GM19324 (cell line): ENCODE data around the gene POLE3.
"Not testable (repeated sequence)": the region's sequence is repeated elsewhere in the genome, so short reads cannot be mapped to it uniquely, and the experiment has no call there.

Experiments
- ATAC-seq: cut with Tn5 transposase; IDR thresholded peaks from one replicate; pipeline ENCODE4 v1.9.1; 2021; ENCODE audit warnings: mild to moderate bottlenecking, moderate library complexity; ENCODE audit not compliant: unreplicated experiment, low FRiP score

Gene POLE3

DNA sequence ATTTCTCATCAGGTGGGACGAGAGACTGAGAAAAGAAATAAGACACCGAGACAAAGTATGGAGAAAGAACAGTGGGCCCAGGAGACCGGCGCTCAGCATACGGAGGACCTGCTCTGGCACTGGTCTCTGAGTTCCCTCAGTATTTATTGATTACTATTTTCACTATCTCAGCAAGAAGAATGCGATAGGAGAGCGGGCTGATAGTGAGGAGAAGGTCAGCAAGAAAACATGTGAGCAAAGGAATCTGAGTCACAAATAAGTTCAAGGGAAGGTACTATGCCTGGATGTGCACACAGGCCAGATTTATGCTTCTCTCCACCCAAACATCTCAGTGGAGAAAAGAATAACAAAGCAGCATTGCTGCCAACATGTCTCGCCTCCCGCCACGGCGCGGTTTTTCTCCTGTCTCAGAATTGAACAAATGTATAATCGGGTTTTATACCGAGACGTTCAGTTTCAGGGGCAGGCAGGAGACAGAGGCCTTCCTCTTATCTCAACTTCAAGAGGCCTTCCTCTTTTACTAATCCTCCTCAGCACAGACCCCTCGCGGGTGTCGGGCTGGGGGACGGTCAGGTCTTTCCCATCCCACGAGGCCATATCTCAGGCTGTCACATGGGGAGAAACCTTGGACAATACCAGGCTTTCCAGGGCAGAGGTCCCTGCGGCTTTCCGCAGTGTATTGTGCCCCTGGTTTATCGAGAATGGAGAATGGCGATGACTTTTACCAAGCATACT is 31.2 kb downstream of the POLE3 start:
- ATAC-seq = not testable (repeated sequence)

DNA sequence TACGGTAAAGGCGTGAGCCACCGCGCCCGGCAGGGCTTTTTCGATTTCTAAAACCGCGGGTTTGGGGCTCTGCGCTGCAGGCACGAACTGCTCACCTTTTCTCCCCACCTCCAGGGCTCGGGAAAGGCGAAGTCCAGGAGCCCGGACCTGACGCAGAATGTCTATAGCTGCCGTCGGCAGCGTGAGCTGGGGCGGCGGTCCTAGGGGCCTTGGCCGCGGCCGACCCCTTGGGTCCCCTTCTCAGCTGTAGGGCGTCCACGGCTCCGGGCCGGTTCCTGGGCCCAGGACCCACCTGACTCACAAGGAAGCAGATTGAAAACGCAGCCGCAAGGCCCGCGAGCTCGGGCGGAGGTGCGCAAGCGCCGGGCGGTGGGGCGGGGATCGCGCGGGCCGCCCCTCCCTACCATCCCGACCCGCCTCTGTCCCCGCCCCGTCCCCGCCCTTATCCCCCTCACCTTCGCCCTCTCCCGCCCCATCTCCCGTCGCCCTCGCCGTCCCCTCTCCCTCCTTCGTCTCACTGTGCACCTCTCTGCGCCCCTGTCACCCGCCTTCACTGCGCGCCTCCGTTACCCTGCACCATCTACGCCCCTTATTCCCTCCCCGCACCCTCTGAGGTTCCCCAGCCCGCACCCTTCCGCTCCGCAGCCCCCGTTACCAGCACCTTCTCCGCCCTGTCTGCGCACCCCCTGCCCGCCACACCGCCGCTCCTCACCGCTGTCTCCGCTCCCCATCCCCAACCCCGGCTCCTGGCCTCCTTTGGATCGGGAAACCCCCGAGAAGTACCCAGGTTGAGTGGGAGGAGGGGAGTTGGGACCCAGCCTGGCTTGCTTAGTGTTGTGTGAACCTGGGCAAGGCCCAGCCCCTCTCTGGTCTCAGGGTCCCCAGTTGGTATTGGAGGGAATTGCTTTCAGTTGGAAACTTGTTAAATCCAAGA is 33.6 kb downstream of the POLE3 start, which contains the start of gene HDHD3:
Gene HDHD3 (minus strand): TSS at position 353 of the 934 bp plus-strand sequence. CDS start 2,632 bp downstream, outside the sequence.
- peak; percentile 90 for ATAC-seq

DNA sequence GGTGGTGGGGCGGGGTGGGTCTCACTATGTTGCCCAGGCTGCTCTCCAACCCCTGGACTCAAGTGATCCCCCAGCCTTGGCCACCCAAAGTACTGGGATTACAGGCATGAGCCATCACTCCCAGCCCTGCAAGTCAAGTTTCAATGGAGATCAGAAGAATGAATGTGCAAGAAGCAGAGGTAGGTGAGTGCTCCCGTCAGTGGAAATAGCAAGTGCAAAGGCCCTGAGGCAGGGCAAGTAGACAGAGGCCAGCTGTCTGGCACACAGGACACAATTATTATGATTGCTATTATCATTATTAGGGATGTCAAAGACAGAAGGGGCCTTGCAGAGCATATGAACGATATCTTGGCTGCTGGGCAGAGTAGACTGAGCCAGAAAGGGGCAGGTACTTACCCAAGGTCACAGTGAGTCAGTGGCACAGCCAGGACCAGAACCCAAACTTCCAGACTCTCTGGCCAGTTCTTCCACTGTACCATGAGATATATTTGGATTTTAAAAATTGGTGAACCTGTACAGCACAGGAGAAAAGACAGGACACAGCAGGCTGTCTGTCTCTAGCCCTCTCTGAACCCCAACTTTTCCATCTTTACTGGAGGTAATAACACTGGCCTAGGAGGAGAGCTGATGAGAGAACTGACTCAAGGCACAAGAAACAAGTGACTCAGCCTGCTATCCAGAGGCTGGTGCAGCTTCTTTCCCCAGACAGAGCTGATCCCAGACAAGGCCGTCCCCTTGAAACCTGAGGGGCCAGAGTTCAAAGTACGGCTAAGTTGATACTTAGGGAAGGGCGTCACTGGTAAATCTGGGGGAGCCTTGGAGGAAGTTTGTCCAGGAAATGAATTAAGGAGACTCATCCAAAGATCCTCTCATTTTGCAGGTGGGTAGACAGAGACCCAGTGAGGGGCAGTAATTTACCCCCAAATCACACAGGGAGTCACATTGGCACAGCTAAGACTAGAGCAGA is 35.1 kb downstream of the POLE3 start:
- no peak for ATAC-seq

DNA sequence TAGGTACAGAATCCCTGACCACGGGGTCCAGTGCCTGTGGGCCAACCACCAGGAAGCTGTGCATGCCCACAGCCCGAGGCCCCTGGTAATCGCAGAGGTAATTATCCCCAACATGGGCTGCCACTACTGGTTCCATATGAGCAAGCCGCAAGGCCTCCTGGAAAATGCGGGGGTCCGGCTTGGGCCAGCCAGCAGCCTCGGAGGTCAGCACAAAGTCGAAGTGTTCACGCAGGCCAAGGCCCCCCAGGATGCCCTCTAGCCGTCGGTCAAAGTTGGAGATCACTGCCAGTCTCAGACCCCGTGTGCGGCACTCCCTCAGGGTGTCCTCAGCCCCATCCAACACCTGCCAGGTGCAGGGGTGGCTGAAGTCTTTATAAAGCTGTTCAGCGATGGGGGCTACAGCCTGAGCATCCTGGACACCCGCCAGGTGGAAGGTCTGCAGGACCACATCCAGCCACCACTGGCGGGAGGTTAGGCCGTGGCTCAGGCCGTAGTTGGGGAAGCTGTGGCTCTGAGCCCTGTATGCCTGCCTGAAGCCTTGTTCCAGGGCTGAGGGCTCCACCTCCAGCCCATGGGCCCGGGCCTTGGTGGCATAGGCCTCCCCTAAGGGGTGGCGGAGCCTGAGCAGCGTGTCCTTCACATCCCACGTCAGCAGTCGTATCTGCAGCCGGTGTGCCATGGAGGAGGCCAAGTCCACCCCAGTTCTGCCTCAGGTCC is 36.6 kb downstream of the POLE3 start:
- ATAC-seq = no peak

DNA sequence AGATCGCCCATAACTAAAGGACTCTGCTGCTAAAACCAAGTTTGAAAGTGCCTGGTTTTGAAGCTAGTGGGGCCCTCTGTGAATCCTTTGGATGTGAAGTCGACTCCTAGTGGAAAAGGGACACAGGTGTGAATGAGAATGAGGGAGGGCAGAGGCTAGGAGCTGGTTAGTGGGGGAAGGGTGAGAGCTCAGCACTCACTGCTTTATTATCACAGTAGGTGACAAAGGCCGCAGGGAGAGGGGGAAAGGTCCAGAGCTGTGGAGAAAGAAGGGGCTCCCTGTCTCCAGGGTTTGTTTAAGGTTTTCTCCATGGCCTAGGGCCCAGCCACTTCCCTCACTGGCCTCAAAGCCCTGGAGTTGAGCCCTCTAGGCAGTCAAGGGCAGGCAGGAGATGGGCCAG is 37.2 kb downstream of the POLE3 start:
- no peak for ATAC-seq

DNA sequence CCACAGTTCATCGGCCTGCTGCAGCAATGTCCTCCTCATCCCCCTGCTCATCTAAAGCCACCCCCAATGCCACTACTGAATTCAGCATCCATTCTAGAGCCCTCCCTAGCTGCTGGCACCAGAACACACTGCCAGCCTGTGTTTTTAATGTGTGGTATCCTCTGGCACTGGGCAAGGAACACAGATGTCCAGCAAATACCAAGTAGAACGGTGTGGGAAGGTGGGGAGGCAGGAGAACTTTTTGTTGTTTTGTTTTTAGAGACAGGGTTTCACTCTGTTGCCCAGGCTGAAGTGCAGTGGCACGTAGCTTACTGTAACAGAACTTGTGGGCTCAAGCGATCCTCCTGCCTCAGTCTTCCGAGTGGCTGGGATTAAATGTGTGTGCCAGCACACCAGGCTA is 38.4 kb downstream of the POLE3 start:
- no peak for ATAC-seq

DNA sequence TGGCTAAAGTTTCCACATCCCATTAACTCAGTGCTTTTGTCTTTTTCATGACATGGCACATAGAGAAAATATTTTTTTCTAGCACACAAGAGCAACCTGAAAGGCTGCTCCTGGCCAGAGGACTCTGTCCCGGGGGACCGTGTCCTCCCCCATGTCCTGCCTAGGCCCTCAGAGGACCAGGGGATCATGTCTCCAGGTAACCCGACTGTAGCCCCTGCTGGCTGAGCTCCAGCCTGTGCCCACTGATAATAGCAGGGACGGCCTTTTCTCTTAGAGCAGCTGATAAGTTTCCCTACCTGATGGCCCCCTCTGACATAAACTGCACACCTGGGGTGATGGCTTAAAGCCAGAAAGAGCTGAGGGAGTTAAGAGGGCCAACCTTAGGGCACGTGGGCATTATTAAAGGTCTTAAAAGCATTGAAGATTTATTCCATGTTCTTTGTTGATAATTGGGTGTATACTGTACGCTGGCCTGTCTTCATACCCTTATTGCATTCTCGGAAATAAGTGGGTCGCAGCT is 39.6 kb downstream of the POLE3 start:
- no peak for ATAC-seq

DNA sequence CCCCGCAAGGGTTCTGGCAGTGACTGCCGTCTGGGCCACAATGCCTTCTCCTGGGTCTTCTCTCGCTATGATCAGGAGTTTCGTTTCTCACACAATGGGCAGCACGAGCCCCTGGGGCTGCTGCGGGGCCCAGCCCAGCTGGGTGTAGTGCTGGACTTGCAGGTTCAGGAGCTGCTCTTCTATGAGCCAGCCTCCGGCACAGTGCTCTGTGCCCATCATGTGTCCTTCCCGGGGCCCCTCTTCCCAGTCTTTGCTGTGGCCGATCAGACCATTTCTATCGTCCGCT is 40.7 kb downstream of the POLE3 start:
- no peak for ATAC-seq

DNA sequence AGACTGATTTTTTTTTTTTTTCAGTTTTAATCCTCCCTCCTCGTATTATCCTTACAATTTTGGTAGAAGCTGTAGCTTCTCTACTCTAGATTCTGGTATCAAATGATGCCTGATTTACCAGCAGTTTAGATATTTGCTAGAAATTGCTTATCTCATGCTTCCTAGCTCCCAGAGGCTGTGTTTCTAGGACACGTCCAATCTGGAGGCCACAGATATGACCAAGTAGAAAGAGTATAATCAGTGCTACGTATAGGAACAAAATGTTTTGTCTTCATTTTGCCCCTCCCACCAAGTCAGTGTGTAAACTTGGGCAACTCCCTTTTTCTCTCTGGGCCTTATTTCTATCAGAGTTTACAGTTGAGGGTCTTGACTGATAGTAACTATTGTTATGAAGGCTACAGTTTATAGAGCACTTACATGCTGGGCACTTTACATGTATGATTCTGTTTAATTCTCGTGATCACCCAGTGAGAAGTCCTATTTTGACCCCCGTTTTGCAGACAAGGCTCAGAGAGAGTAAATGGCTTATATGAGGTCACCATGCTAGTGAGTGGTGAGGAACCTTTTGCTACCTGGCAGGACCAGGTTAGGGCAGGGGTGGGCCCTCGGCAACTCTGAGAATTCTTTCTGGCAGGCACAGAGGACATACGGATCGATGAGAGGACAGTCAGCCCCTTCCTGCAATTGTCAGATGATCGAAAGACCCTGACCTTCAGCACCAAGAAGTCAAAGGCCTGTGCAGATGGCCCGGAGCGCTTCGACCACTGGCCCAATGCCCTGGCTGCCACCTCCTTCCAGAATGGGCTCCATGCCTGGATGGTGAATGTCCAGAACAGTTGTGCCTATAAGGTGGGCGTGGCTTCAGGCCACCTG is 41.3 kb downstream of the POLE3 start:
- ATAC-seq = no peak

DNA sequence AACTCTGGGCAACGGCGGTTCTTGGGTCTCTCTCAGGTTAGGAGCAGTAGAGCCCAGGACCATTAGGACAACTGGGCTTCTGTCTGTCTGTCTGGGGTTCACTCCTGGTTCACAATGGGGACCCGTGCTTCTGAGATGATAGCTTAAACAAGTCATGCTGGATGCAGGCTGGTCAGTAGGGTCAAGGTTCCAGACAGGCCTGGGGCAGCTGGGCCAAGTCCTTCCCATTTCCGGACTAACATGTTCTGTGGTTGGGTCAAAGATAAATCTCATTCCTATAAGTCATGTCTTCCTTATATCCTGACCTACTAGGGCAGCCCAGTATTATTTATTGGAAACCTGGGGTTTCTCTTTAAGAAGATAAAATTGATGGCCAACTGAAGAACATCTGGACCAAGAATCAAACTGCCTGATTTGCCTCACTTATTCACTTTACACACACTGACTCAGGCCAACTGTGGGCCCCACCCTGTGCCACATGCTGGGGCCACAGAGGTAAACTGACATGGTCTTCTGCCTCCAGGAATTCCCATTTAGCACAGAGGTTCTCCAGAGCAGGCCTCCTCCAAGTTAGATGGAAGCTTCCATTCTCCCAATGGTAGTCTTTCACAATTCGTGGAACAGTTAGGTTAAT is 42.0 kb downstream of the POLE3 start:
- ATAC-seq = no peak

DNA sequence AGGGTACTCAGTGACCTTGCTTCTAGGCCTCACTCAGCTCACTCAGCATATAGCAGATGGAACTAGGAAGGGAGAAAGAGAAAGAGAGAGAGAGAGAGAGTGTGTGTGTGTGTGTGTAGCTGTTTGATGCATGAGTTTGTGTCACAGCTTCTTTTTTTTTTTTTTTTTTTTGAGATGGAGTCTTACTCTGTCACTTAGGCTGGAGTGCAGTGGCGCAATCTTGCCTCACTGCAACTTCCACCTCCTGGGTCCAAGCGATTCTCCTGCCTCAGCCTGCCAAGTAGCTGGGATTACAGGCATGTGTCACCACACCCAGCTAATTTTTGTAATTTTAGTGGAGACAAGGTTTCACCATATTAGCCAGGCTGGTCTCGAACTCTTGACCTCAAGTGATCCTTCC is 44.8 kb downstream of the POLE3 start:
- not testable (repeated sequence) for ATAC-seq

DNA sequence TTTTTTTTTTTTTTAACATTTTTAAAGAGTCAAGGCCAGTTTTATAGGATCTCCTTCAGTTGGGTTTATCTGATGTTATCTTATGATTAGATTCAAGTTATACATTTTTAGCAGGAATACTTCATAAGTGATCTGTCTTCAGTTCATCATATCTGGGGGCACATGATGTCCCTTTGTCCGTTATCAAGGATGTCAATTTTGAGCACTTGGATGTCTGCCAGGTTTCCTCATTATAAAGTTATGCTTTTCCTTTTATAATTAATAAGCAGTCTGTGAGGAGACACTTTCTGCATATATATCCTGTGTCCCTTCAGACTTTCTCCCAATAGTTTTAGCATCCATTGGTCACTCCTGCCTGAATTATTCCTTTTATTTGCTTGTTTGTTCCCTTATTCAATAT is 45.5 kb downstream of the POLE3 start:
- no peak for ATAC-seq

DNA sequence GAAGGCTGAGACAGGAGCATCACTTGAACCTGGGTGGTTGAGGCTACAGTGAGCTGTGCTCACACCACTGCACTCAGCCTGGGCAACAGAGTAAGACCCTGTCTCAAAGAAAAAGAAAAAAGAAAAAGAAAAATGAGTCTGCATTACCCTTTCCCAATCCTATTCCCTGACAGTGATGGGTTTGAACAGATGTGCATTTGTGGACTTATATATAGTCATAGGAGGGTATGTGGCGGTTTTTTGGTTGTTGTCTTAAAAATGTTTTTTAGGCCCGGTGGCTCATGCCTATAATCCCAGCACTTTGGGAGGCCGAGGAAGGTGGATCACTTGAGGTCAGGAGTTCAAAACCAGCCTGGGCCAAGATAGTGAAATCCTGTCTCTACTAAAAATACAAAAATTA is 47.1 kb downstream of the POLE3 start:
- ATAC-seq = no peak

DNA sequence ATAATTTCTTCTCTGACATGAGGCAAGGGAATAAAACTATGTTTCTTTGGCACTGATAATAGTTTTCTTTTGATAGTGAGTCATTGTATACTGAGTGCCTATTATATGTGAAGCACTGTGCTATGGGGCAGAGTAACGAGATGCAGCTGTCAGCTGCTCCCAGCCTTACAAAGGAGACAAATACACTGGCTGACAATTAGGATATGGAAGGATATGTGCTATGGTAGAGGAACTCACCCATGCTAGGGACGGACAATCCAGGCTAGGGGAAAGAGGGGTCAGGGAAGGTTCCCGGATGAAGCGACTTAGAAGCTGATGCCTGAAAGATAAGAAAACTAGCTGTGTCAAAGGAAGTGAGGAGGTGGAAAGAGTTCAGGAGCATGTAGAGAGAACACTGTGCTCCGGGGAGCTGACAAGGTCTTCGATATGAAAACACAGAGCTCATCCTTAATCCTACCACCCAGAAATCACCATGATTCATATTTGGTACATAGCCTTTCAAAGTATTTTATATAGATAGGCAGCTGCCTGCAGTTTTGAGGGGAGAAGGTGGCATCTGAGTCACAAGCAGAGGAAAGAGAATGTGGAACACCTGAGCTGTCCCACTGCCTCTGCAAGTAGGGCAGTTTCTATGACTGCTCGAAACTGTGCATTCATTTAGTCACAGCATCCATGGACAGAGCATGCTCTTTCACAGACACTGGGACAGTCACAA is 49.0 kb downstream of the POLE3 start:
- no peak for ATAC-seq

DNA sequence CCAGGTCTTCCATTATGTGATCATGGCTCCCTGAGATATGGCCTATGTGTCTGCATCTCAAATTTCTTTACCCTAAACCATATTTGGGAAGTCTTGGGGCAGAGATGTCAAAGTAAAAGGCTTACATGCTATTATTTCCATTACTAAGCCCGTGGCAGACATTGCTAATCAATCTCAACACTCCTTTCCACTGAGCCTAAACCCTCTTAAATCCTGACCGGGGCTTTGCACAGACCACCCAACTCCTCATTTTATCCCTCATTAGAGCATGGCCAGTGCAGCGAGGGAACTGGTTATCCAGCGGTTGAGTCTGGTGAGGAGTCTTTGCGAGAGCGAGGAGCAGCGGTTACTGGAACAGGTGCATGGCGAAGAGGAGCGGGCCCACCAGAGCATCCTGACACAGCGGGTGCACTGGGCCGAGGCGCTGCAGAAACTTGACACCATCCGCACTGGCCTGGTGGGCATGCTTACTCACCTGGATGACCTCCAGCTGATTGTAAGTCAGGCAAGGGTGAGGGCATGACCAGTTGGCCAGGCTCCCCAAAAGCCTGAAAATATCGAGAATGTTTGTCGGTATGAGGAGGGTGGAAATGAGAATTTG is 50.1 kb downstream of the POLE3 start:
- ATAC-seq = no peak

DNA sequence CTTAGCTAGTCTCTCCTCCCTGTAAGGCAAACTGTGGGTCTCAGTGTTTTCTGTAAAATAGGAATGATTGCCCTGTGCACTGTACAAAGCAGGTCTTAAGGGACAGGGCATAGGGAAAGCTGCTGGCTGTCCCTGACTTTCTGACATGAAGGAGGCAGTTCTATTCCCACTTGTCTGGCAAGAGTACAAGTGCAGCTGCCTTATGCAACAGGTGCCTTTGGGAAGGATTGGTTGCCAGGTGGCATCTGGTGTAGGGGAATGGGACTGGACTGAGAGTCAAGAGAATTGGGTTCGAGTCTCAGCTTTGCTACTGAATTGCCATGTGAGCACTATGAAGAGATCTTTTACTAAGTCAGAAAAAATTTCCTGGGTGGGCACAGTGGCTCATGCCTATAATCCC is 51.1 kb downstream of the POLE3 start:
- no peak for ATAC-seq
